GM13977 (cell line): ENCODE data around the gene LSP1.
"Not testable (repeated sequence)": the region's sequence is repeated elsewhere in the genome, so short reads cannot be mapped to it uniquely, and the experiment has no call there.

Source experiments
- DNase-seq: peaks from one replicate; pipeline ENCODE4 v3.0.0; 2012; ENCODE audit warnings: low spot score
- in situ Hi-C: fragments of 300-500 bp; cut with MboI; formaldehyde crosslinking; loops from one replicate; pipeline ENCODE4 v1.12.0; 2022; ENCODE audit warnings: low sequenced_read_pairs, low pct_unique_long_range_greater_than_20kb, mixed read lengths, inconsistent platforms; ENCODE audit not compliant: unreplicated experiment
- TF ChIP-seq, protein P1 (sequence below): IDR thresholded peaks from 2 replicates; pipeline ENCODE4 v1.5.1; 2012; ENCODE audit warnings: mild to moderate bottlenecking, control low read depth; ENCODE audit not compliant: insufficient read depth; ENCODE audit errors: extremely low read depth, missing control alignments

Gene LSP1

DNA sequence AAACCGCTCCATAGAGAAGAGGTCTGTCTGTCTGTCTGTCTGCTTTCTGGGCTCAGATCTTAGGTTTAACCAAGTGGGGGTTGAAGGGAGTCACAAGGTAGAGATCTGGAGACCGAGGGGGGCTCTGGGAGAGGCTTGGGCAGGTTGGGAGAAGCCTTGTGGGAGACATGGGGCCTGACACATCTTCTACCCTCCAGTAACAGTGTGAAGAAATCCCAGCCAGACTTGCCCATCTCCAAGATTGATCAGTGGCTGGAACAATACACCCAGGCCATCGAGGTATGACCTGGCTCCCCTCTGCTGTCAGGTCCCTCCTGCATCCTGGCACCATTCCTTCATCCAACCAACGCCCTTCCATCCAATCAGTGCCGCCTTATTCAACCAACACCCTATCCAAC, 31.4 kb downstream of the LSP1 start:
- in situ Hi-C loops: no loop called here
- no peak for DNase-seq
- TF ChIP-seq, protein P1, sequence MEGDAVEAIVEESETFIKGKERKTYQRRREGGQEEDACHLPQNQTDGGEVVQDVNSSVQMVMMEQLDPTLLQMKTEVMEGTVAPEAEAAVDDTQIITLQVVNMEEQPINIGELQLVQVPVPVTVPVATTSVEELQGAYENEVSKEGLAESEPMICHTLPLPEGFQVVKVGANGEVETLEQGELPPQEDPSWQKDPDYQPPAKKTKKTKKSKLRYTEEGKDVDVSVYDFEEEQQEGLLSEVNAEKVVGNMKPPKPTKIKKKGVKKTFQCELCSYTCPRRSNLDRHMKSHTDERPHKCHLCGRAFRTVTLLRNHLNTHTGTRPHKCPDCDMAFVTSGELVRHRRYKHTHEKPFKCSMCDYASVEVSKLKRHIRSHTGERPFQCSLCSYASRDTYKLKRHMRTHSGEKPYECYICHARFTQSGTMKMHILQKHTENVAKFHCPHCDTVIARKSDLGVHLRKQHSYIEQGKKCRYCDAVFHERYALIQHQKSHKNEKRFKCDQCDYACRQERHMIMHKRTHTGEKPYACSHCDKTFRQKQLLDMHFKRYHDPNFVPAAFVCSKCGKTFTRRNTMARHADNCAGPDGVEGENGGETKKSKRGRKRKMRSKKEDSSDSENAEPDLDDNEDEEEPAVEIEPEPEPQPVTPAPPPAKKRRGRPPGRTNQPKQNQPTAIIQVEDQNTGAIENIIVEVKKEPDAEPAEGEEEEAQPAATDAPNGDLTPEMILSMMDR: no peak

DNA sequence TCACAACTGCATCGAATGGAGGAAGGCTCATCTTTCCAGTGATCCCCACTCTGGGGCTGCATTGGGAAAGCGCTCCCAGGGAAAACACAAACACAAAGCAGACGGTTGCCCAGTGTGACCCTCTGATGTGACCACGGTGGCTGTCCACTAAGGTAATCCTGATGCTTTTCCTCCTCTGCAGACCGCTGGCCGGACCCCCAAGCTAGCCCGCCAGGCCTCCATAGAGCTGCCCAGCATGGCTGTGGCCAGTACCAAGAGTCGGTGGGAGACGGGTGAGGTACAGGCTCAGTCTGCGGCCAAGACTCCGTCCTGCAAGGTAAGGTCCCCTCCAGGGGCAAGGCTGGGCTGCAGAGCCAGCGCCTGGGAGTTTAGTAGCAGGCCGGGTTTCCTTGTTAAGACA, 33.7 kb downstream of the LSP1 start:
- in situ Hi-C loops, DNase-seq: not testable (repeated sequence)

DNA sequence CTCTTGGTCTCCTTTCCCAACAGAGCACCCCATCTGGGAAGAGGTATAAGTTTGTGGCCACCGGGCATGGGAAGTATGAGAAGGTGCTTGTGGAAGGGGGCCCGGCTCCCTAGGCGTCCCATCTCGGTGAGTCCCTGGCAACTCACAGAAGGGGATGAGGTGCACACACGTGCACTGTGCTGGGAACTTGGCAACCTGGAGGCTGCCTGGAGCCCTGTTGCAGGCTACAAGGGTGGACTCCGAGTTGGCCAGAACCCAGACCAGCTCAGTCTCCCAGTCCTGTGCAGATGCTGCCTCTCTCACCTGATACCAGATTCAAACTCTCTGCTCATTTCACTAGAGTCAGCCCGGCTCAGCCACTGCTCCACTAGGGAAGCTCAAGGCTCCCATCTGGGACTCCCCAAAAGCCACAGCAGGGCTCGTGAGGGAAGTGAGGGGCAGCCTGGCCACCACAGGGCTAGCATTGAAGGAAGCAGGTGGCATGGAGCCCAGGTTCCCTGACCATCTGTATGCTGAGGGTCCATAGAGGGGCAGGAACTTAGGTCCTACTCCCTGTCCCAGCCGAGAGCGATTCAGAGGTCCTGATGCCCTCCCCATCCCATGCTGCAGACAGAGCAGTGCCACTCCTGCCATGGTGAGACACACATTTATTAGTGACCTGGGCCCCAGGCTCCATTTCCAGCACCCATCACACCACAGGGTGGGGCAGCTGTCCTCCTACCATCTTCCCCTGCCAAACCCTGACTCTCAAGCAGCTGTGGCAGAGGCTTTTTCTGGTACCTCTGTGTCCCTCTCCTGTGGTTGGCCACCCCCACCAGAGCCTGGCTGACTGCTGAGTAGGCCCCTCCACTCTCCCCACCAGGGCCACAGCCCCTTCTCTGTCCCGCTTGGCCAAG, 34.8 kb downstream of the LSP1 start:
- in situ Hi-C loops: no loop called here

DNA sequence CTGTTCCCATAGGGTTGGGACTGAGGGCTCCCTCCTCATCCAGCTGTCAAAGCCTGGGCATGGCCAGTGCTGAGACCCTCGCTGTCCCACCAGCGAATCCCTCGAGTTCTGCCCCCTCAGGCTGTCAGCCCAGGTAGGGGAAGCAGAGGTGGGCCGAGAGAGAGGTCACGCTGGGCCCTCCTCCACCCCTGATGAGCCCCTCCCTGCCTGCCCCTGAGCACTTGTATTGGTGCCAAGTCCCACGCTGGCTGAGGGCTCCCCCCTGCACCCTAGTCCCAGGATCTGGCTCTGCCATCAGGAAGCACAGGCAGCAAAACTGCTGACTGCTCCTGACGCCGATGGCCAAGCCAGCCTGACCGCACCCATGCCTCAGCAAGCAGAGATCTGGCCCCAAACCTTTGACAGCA, 35.5 kb downstream of the LSP1 start:
- in situ Hi-C loops: no loop called here
- peak; percentile 11 for DNase-seq
- TF ChIP-seq, protein P1: no peak

More for the DNA sequence above, 34.8 kb downstream of the LSP1 start:
- peak; percentile 13 for DNase-seq
- TF ChIP-seq, protein P1: no peak

DNA sequence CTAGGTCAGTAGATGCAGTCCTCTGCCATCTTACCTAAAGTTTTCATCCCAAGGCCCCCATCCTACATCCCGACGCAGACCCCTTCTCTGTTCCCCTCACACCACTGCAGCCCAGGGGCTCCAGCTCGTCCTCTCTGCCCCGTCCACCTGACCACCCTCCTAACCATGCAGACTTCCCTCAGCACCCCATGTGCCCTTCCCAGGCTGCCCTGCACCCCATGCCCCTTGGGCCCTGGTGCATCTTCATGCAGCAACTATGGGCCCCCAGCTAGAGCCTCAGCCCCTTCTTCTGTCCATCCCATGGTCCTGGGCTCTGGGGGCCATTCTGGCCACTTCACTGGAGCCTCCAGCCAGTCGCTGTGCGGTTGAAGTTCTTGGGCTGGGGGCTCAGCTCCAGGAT, 35.9 kb downstream of the LSP1 start:
- peak; percentile 19 for DNase-seq
- TF ChIP-seq, protein P1: no peak
- in situ Hi-C loops: no loop called here

DNA sequence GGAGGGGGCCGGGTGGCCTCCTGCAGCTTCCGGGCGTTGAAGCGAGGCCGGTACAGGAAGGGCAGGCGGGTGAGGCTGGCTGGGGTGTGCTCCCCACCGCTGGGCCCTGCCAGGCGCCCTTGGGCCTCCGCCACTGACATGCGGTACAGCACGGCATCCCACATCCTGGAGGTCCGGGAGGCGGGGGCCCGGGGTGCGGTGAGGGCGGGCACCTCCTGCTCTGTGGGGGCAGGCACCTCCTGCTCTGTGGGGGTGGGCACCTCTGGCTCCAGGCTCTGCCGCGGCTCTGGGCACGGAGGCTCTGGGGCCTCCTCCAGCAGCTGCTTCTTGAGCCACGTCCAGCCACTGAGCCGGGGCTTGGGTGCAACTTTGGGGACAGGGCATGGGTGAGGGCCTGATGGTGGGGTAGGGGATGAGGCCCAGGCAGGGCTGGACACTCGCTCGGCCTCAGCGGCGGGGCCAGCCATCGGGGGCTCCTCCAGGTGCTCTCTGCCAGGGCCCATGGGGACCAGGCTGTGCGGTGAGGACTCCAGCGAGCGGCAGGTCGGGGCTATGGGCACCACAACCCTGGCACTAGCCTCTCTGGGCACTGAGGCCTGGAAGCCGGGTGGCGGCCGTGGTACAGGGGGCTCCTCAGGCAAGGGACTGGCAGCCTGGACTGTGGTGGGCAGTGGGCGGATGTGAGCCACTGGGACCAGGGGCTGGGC, 36.5 kb downstream of the LSP1 start:
- DNase-seq: peak; percentile 32
- TF ChIP-seq, protein P1: no peak
- in situ Hi-C loops: no loop called here
